HG03097 (cell line): ENCODE results near the gene GJB5.

ENCODE experiments used
- ATAC-seq: cut with Tn5 transposase; IDR thresholded peaks from one replicate; pipeline ENCODE4 v1.9.1; 2021; ENCODE audit not compliant: unreplicated experiment, low FRiP score

The GJB5 gene

GRCh38 chr1:34792868-34793727 lies 38.3 kb downstream of the GJB5 start, which contains the start of gene GJA4:
Gene GJA4 (plus strand): TSS chr1:34792999. CDS start chr1:34794214, 1,215 bp downstream.
- ATAC-seq: no peak

- no peak for ATAC-seq
Observed at GRCh38 chr1:34794001-34794789, 39.3 kb downstream of the GJB5 start.

DNA sequence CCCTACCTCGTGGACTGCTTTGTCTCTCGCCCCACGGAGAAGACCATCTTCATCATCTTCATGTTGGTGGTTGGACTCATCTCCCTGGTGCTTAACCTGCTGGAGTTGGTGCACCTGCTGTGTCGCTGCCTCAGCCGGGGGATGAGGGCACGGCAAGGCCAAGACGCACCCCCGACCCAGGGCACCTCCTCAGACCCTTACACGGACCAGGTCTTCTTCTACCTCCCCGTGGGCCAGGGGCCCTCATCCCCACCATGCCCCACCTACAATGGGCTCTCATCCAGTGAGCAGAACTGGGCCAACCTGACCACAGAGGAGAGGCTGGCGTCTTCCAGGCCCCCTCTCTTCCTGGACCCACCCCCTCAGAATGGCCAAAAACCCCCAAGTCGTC lies 39.9 kb downstream of the GJB5 start:
- no peak for ATAC-seq

DNA sequence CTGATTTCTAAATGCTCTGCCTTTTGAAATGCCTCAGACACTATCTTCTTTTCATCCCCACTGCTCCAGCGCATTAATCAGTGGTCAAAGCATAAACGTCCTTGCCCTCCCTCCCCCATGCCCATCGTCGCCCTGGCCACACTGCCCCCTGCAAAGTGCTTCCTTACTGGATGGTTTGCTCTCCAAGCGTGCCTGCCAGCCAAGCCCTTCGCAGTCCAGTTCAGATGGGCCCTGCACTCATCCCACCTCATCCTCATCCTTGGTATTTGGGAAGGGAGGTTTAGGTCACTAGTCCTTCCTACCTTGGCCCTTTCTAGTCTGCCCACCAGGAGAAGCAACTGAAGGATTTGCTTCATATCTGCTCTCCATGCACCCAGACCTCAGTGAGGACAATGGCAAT lies 41.1 kb downstream of the GJB5 start:
- ATAC-seq: no peak

DNA sequence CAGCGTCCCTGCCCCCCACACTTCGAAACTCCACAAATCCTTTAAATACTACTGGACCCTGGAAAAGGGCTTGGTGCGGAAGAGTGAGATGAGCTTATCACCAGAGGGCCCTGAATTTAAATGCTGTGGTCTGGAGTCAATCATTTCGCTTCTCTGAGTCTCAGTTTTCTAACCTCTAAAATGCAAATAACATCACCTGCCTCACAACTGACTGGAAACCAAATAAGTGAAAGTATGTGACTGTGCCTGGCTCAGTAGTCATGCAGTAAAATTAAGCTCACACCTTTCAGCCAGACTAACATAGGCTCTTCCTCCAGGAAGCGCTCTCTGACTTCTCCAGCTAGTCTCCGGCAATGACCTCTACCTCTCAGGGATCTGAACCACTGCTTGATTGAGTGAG lies 42.1 kb downstream of the GJB5 start:
- no peak for ATAC-seq

DNA sequence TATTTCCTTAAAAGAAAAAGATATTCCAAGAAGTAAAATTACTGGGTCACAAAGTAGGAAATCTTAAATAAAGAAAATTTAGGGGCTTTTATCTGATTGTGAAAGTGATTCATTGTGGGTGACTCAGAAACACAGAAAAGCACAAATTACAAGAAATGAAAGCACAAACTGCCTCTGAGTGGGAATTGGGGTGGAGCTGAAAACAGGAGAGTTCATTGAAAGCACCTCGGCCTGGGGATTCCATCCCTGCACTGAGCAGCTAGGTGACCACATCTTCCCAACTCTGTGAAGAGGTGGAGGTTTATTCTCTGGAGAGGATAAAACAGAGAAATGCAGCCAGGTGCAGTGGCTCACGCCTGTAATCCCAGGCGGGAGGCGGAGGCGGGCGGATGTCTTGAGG lies 45.4 kb downstream of the GJB5 start:
- ATAC-seq: no peak

DNA sequence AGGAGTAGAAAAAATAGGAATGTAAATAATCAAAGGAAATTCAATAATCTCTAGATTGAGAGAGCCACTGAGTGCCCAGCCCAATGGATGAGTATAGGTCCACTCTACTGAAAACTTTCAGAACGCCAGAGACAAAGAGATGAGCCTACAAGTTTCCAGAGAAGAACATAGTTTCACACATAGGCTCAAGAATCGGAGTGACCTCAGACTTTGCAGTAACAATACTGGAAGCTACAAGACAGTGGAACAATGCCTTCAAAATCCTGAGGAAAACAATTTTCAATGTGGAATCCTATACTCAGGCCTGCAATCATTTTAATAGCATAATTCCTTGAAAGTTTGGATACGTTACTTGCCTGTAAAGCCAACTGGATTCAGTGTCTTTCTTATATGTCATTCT lies 48.9 kb downstream of the GJB5 start:
- no peak for ATAC-seq

- ATAC-seq: no peak
Observed at GRCh38 chr1:34806396-34806795, 51.5 kb downstream of the GJB5 start.
